SK-N-SH (cell line): Measurements from ENCODE around the gene DDIT3. TPM values are rescaled to one million over a fixed set of nuclear protein-coding genes. Genes with fewer than 3 reads are reported as not detected.

Source experiments
- CTCF ChIA-PET: fragments of 300-600, 350-600 bp; formaldehyde crosslinking; extraction: SDS; loops from one replicate; lab custom pipeline; 2021; lab: Yijun Ruan, JAX
- POLR2A ChIA-PET: fragments of 350-600 bp; sonication (Branson Sonifier 250); formaldehyde crosslinking; extraction: SDS; loops from one replicate; lab custom pipeline; 2020; ENCODE audit warnings: antibody characterized with exemption, inconsistent platforms; lab: Yijun Ruan, JAX
- DNase-seq: peaks from one replicate; pipeline ENCODE4 v3.0.0; 2012
- H2AFZ ChIP-seq: fragments of 200-600 bp; sonication (generic); 2 replicates; pipeline ENCODE4 v1.8.1; 2016; ENCODE audit warnings: antibody characterized with exemption, mild to moderate bottlenecking, low read depth
- H3F3A ChIP-seq: fragments of 200-600 bp; sonication (generic); replicated peaks from 2 replicates; pipeline ENCODE3; 2016; ENCODE audit warnings: antibody characterized with exemption, mild to moderate bottlenecking; ENCODE audit not compliant: insufficient read depth
- H3K27ac ChIP-seq, 2 experiments: fragments of 200-500 bp in 1 of 2; fragments of 200-600 bp in 1 of 2; sonication (Bioruptor generic) in 1 of 2; sonication (generic), shearing (Covaris generic) in 1 of 2; 2 replicates each; pipeline versions ENCODE4 v1.5.1 to v1.6.1; 2014 to 2016; ENCODE audit warnings: low read depth in 2 of 2, inconsistent platforms in 1 of 2, low read length in 1 of 2, mild to moderate bottlenecking in 1 of 2, mixed read lengths in 1 of 2
- H3K27me3 ChIP-seq: fragments of 200-600 bp; sonication (generic), shearing (Covaris generic); 2 replicates; pipeline ENCODE4 v1.6.1; 2016; ENCODE audit warnings: mixed run types; ENCODE audit not compliant: insufficient read depth
- H3K36me3 ChIP-seq, 2 experiments: fragments of 200-500 bp in 1 of 2; fragments of 200-600 bp in 1 of 2; sonication (Bioruptor generic) in 1 of 2; sonication (generic) in 1 of 2; replicated peaks in 1 of 2; 2 replicates each; pipeline versions ENCODE3 to v1.5.1; 2014 to 2016; ENCODE audit warnings: low read length in 1 of 2, mild to moderate bottlenecking in 1 of 2; ENCODE audit not compliant: insufficient read depth in 2 of 2, control insufficient read depth in 1 of 2
- H3K4me1 ChIP-seq, 2 experiments: fragments of 200-500 bp in 1 of 2; fragments of 200-600 bp in 1 of 2; sonication (Bioruptor generic) in 1 of 2; sonication (generic), shearing (Covaris generic) in 1 of 2; 2 replicates each; pipeline versions ENCODE4 v1.5.1 to v1.6.1; 2014 to 2016; ENCODE audit warnings: low read depth in 1 of 2, low read length in 1 of 2, mixed run types in 1 of 2; ENCODE audit not compliant: insufficient read depth in 2 of 2, control insufficient read depth in 1 of 2
- H3K4me2 ChIP-seq: fragments of 200-600 bp; sonication (generic), shearing (Covaris generic); 2 replicates; pipeline ENCODE4 v1.6.1; 2017; ENCODE audit warnings: mixed run types
- H3K4me3 ChIP-seq, 2 experiments: fragments of 200-500 bp in 1 of 2; fragments of 200-600 bp in 1 of 2; sonication (Bioruptor generic) in 1 of 2; sonication (generic), shearing (Covaris generic) in 1 of 2; 2 replicates each; pipeline versions ENCODE4 v1.5.1 to v1.8.1; 2014 to 2016; ENCODE audit warnings: low read depth in 2 of 2, inconsistent platforms in 1 of 2, low read length in 1 of 2, mild to moderate bottlenecking in 1 of 2, mixed read lengths in 1 of 2, moderate library complexity in 1 of 2
- H3K79me2 ChIP-seq: fragments of 200-600 bp; sonication (generic); 2 replicates; pipeline ENCODE4 v1.8.1; 2017; ENCODE audit warnings: mild to moderate bottlenecking; ENCODE audit not compliant: insufficient read depth
- H3K9ac ChIP-seq: fragments of 200-600 bp; sonication (generic); 2 replicates; pipeline ENCODE4 v1.6.1; 2017; ENCODE audit warnings: mixed run types
- H3K9me2 ChIP-seq: fragments of 200-600 bp; sonication (generic); 2 replicates; pipeline ENCODE4 v1.6.1; 2017; ENCODE audit warnings: mixed run types
- H3K9me3 ChIP-seq: fragments of 200-600 bp; sonication (generic); 2 replicates; pipeline ENCODE4 v1.6.1; 2017; ENCODE audit warnings: mixed run types, mild to moderate bottlenecking, moderate library complexity
- H4K20me1 ChIP-seq: fragments of 200-600 bp; sonication (generic); 2 replicates; pipeline ENCODE4 v1.6.1; 2017; ENCODE audit warnings: mild to moderate bottlenecking, mixed run types; ENCODE audit not compliant: insufficient read depth
- ELF1 ChIP-seq: IDR thresholded peaks from 2 replicates; pipeline ENCODE4 v1.4.0; 2012
- FOSL2 ChIP-seq: IDR thresholded peaks from 2 replicates; pipeline ENCODE4 v1.4.0; 2012; ENCODE audit warnings: low read depth, mild to moderate bottlenecking, moderate library complexity, borderline replicate concordance
- GABPA ChIP-seq: IDR thresholded peaks from 2 replicates; pipeline ENCODE4 v1.4.0; 2012; ENCODE audit warnings: low read depth, mild to moderate bottlenecking
- MXI1 ChIP-seq: IDR thresholded peaks from 2 replicates; pipeline ENCODE4 v1.6.1; 2012; ENCODE audit warnings: mild to moderate bottlenecking, low read depth, low read length, improper control_type of control experiment
- NFIC ChIP-seq: IDR thresholded peaks from 2 replicates; pipeline ENCODE4 v1.4.0; 2012; ENCODE audit warnings: borderline replicate concordance
- TAF1 ChIP-seq: IDR thresholded peaks from 2 replicates; pipeline ENCODE4 v1.6.1; 2012; ENCODE audit warnings: low read depth, mild to moderate bottlenecking, low read length, moderate library complexity, borderline replicate concordance
- WGBS: methylation state at CpG from one replicate; pipeline ENCODE4 v1.1.6; 2017; ENCODE audit warnings: low lambda C conversion rate; 5-methylcytosine and 5-hydroxymethylcytosine counted together
- polyA plus RNA-seq, 3 experiments: library from polyadenylated mRNA; depleted of rRNA; stranded (reverse); fragments of >200 nt; gene quantifications; 2 replicates each; pipeline ENCODE4 v1.2.3, GENCODE V29; 2012
- TF ChIP-seq, protein P1 (sequence below): fragments of 200-600 bp; sonication (generic); IDR thresholded peaks from 2 replicates; pipeline ENCODE4 v1.6.1; 2017; ENCODE audit warnings: antibody characterized with exemption, mild to moderate bottlenecking, moderate library complexity
- TF ChIP-seq, protein P2 (sequence below): IDR thresholded peaks from 2 replicates; pipeline ENCODE4; 2012
- TF ChIP-seq, protein P3 (sequence below): IDR thresholded peaks from 2 replicates; pipeline ENCODE4 v1.4.0; 2012; ENCODE audit warnings: low read depth

Gene DDIT3
- polyA plus RNA-seq, 1 of the 3 experiments (the other 2 are of a cell fraction): 26.3 TPM

DNA sequence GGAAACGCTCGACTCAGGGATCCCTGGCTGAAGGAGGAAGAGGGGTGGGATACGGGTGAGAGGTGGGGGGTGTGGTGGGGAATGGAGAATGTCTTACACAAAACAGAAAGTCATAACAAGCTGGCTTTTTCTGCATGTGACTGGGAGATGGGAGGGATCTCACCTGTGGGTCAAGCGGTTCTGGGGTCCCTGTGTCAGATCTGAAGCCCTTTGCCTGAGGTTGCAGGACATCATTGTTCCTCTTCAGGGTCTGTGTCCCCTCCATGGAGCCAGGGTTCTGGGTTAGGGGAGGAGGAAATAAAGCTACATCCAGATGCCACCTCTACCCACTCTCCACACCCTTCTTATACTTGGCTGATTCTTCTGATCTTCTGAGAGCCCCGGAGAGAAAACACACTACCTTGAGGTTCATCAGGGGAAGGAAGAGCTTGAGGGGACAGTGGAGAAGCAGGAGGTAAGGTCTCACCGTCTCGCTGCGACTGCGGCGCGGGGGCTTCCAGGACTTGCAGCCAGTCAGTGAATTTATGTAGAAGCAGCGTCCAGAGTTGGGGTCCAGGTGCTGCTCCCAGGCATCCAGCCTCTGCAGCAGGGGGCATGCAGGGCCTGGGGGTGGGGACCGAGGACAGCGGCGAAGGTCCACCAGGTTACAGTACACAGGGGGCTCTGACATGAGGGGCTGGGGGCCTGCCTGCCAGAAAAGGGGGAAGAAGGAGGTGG is 43.2 kb downstream of the DDIT3 start (continued):
- no peak for TF ChIP-seq GABPA

DNA sequence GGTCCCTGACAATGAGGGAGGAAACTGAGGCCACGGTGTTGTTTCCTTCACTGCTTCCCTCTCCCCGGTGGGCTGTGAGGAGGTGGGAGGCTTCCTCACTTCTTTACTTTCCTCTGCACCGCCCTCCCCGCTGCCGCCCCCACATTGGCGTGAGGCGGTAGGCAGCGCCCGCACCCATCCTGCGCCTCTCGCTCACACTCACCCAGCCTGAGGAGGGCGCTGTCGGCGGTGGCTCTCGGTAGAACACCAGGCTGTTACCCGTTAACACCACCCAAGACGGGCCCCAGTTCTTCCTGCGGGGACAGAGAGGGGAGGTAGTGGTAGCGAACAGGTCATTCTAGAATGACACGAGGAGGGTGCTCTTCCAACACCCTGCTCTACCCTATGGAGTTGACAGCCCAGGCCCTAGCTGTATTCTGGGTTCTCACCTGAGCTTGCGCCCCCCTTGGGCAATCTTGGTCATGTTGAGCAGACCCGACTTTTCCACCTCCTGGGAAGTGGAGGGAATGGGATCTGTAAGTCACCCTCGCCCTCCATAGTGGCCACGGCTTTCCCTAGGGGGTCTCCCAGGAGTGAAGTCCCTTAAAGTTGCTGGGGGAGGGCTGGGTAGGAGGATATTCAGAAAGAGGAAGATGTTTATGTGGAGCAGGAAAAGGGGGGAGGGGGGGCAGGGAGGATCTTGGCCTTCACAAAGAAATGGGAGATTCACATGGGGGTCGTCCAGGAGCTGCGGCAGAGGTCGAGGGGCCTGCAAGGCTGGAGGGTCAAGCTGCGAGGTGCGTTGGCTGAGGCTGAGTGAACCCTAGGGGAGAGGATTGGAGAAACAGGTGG is 43.9 kb downstream of the DDIT3 start:
- Histone ChIP-seq H3K36me3 (no peaks in the 10 kb centered on the region), H3K9me3 (no peaks in the 10 kb centered on the region), H3K79me2 (no peaks in the 10 kb centered on the region), H4K20me1 (no peaks in the 10 kb centered on the region), H3K27ac (no peak overlapping the region), H3K9ac (no peak overlapping the region), H3K9me2 (no peaks in the 10 kb centered on the region), H3K27me3 (peaks cover 53% of the 10 kb centered on the region)
- no peak for DNase-seq
- ChIA-PET POLR2A (interaction anchor here (1.3 kb wide), 1 partner anchor 43 kb away, joined by 6 read pairs; the partner anchor contains the start of gene DDIT3), CTCF (interaction anchor here (1.1 to 4.8 kb wide), 4 partner anchors 9 to 155 kb away, joined by 3 to 67 read pairs (median 3); partner anchors contain the start of gene GLI1)
- no peak for TF ChIP-seq ELF1
- TF ChIP-seq, protein P1, sequence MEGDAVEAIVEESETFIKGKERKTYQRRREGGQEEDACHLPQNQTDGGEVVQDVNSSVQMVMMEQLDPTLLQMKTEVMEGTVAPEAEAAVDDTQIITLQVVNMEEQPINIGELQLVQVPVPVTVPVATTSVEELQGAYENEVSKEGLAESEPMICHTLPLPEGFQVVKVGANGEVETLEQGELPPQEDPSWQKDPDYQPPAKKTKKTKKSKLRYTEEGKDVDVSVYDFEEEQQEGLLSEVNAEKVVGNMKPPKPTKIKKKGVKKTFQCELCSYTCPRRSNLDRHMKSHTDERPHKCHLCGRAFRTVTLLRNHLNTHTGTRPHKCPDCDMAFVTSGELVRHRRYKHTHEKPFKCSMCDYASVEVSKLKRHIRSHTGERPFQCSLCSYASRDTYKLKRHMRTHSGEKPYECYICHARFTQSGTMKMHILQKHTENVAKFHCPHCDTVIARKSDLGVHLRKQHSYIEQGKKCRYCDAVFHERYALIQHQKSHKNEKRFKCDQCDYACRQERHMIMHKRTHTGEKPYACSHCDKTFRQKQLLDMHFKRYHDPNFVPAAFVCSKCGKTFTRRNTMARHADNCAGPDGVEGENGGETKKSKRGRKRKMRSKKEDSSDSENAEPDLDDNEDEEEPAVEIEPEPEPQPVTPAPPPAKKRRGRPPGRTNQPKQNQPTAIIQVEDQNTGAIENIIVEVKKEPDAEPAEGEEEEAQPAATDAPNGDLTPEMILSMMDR: peak; percentile 32
- TF ChIP-seq, all 33 proteins: peak for 1
- Histone ChIP-seq H3K4me2 (peak overlapping the region; percentile 82), H3F3A (no peaks in the 10 kb centered on the region), H2AFZ (no peak overlapping the region), H3K4me1 (peaks cover 0 to 10% of the 10 kb centered on the region in 2 experiments; a peak in 3 of 4 replicates), H3K4me3 (peak overlapping the region; percentile 33 to 41; a peak in 3 of 4 replicates)
- 47% methylated on average over 28 of the region's 29 CpGs for WGBS

DNA sequence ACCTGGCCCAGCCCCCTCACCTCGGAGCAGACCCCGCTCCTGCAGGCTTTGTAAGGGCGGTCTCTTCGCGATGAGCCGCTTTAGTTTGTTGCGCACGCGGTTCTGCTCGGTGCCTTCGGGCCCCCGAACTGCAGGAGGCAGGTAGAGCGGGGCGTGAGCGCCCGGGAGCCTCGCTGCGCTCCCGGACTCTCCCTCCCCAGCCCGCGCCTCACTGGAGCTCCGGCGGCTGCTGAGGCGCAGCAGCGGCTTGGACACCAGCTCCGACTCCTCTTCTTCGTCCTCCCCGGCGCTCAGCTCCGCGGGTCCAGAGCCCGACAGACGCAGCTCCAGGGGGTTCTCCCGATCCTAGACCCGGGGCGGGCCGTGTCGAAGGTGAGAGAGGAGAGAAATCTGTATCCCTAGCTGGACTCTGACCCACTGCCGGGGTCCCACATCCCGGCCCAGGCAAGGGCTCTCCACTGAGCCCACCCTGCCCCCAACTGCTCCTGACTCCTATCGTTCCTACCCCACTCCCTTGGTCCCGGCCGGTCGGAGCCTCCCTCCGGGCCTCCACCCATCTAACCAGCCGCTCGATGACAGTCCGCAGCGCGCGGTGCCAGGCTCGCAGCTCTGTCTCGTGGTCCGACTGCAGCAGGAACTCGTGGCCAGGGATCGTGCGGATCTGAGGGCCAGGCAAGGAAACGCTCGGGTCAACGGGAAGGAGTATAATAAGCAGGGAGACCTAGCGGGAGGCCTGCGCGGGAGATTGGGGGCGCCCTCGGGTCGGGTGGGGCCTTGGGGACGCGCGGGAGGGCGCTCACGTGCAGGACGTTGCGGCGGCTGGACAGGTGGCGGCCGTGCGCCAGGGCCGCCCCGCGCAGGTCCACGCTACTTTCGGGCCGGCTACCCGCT is 44.8 kb downstream of the DDIT3 start:
- Histone ChIP-seq H3F3A (no peaks in the 10 kb centered on the region), H4K20me1 (no peaks in the 10 kb centered on the region), H3K79me2 (no peaks in the 10 kb centered on the region), H3K4me2 (peak overlapping the region; percentile 82), H3K27me3 (peaks cover 61% of the 10 kb centered on the region), H3K27ac (no peak overlapping the region), H3K9me3 (no peaks in the 10 kb centered on the region), H3K9me2 (no peaks in the 10 kb centered on the region), H3K4me1 (peaks cover 0 to 10% of the 10 kb centered on the region in 2 experiments; a peak in 3 of 4 replicates), H2AFZ (peak overlapping the region; percentile 59; the same call in 1 of the 2 replicates), H3K36me3 (no peaks in the 10 kb centered on the region), H3K9ac (no peak overlapping the region), H3K4me3 (peak overlapping the region; percentile 33 to 41)
- ChIA-PET POLR2A (interaction anchor here (1.3 kb wide), 1 partner anchor 44 kb away, joined by 6 read pairs; the partner anchor contains the start of gene DDIT3), CTCF (interaction anchor here (0.6 to 4.8 kb wide), 8 partner anchors 11 to 167 kb away, joined by 3 to 67 read pairs (median 3); partner anchors contain the start of genes DDIT3 and GLI1)
- TF ChIP-seq MXI1 (peak; percentile 55; the same call in 1 of the 2 replicates), FOSL2 (no peak), TAF1 (no peak), NFIC (no peak), GABPA (no peak)
- TF ChIP-seq, protein P1: no peak
- TF ChIP-seq, protein P2, sequence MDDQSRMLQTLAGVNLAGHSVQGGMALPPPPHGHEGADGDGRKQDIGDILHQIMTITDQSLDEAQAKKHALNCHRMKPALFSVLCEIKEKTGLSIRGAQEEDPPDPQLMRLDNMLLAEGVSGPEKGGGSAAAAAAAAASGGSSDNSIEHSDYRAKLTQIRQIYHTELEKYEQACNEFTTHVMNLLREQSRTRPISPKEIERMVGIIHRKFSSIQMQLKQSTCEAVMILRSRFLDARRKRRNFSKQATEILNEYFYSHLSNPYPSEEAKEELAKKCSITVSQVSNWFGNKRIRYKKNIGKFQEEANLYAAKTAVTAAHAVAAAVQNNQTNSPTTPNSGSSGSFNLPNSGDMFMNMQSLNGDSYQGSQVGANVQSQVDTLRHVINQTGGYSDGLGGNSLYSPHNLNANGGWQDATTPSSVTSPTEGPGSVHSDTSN: no peak
- TF ChIP-seq, protein P3, sequence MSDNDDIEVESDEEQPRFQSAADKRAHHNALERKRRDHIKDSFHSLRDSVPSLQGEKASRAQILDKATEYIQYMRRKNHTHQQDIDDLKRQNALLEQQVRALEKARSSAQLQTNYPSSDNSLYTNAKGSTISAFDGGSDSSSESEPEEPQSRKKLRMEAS: 0 out of 2 replicates have a peak, but pooled peaks have one; percentile 26
- WGBS: 19% methylated on average over 65 of the region's 84 CpGs
- peak; percentile 80 for DNase-seq
